ENCODE data around the gene DNM3.

The DNM3 gene

DNA sequence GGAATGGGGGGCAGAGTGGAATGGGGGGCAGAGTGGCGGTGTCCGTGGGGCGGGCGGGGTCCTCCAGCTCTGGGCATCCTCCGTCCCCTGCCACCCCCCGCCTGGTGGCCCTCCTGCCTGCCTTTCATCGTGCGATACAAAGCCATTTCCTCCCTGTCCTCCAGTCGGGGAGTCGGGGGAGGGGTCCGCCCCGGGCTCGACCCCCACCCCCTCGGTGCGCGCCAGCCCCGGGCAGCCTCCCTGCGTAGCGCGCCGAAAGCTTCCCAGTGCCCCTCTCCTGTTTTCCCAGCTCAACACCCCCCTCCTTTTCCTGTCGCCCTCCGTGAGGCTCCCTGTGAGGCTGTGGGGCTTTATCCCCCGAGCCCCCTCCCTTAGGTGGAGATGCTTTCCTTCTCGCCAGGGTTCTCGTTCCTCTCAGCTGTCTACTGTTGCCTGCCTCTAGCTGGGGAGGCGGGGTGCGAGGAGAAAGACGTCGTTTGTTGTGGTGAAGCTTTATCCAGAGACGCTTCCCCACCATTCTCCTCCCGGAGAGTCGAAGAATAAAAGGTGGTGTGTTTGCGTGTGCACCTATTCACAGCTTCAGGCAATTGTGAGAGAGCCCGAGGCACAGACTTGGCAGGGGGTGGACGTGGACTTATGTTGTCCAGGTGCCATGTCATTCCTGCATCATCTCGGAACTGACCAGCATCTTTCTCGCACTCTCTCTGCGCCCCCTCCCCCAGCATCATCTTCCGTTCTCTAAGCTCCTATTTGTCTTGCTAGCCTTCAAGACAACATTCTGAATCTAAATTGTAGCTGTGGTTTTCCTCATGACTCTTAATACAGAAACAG is 848 bp downstream of the DNM3 start:
- Mint-ChIP-seq H3K4me3 (peak overlapping the region; percentile 90), H3K4me1 (peaks cover 16% of the 10 kb centered on the region), H3K9me3 (peaks cover 3% of the 10 kb centered on the region), H3K36me3 (ENCODE audit: low read depth) (no peaks in the 10 kb centered on the region), H3K27ac (no peak overlapping the region), H3K27me3 (ENCODE audit: low read depth, poor library complexity) (peaks cover 55% of the 10 kb centered on the region)
- TF ChIP-seq, protein P1, sequence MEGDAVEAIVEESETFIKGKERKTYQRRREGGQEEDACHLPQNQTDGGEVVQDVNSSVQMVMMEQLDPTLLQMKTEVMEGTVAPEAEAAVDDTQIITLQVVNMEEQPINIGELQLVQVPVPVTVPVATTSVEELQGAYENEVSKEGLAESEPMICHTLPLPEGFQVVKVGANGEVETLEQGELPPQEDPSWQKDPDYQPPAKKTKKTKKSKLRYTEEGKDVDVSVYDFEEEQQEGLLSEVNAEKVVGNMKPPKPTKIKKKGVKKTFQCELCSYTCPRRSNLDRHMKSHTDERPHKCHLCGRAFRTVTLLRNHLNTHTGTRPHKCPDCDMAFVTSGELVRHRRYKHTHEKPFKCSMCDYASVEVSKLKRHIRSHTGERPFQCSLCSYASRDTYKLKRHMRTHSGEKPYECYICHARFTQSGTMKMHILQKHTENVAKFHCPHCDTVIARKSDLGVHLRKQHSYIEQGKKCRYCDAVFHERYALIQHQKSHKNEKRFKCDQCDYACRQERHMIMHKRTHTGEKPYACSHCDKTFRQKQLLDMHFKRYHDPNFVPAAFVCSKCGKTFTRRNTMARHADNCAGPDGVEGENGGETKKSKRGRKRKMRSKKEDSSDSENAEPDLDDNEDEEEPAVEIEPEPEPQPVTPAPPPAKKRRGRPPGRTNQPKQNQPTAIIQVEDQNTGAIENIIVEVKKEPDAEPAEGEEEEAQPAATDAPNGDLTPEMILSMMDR (IDR thresholded peaks at IDR 0.05) = no peak
- DNase-seq = peak; percentile 32

DNA sequence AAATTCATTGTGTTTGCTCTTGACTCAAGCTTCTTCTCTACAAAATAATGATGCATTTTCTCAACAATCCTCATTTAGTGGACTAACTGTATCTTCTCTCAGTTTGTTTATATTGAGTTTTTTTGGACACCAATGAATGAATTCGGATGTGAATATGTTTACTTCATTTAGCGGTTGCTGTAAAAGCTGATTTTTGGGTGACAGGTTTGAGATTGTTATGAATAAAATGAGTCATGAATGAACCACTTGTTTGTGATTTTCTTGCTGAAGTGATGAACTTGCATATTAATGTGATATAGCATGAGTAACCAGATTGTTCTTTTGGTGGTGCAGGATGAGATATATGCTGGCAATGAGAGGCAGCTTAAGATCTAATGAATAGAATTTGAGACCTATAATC is 3.1 kb downstream of the DNM3 start:
- DNase-seq = no peak
- Mint-ChIP-seq H3K36me3 (ENCODE audit: low read depth) (no peaks in the 10 kb centered on the region), H3K4me3 (no peak overlapping the region), H3K4me1 (peaks cover 16% of the 10 kb centered on the region), H3K27me3 (ENCODE audit: low read depth, poor library complexity) (peaks cover 46% of the 10 kb centered on the region), H3K27ac (no peak overlapping the region), H3K9me3 (peaks cover 3% of the 10 kb centered on the region)
- TF ChIP-seq, protein P1 (IDR thresholded peaks at IDR 0.05) = no peak

DNA sequence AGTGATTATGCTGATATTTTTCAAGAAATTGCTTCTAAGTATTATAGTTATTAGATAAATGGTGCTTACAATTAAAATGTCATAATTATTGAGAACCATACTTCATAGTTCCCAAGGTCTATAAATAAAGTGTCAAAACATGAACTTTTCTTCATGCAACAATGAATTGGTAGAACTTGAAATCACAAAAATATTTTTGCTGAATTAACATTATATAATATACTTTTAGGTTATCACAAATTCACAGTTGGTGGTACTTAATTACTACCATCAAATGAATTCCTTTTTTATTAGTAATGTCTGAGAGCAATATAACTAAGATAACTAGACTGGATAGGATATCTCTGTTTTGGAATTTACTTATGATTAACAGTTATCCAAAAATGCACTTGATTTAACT is 4.7 kb downstream of the DNM3 start:
- no peaks in the 10 kb centered on the region for H3K9me3 Mint-ChIP-seq
- peaks cover 9% of the 10 kb centered on the region for H3K4me1 Mint-ChIP-seq
- TF ChIP-seq, protein P1 (IDR thresholded peaks at IDR 0.05) = no peak
- H3K4me3 Mint-ChIP-seq = no peak overlapping the region
- H3K27ac Mint-ChIP-seq = no peak overlapping the region
- H3K27me3 Mint-ChIP-seq (ENCODE audit: low read depth, poor library complexity) = peaks cover 34% of the 10 kb centered on the region
- no peaks in the 10 kb centered on the region for H3K36me3 Mint-ChIP-seq (ENCODE audit: low read depth)
- no peak for DNase-seq

DNA sequence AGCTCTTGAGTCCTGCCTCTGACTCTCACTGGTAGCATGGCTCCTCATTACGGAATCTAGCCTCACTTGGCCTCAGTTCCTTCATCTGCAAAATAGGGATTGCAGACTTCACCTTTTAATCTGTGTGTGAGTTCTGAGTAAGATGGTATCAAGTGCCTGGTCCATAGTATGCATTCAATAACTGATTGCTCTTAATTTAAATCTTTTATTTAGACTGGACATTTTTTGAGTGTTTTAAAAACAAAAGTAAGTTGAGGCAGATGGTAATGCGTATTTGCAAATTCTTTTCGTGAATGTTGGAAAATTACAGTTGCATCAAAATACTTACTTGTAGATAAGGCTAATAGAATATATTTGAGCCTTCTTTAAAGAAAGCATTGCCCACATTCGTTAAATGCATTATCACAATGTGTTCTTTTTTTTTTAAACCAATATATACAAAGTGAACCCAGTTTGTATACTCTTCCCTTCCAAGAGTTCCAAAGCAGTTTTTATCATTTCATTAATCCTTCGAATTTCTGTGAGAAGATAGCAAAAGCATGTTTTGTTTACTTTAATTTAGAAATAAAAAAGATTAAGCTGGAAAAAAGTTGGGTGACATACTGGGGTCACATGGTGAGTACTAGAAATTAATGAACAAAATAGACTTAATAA is 8.1 kb downstream of the DNM3 start:
- Mint-ChIP-seq H3K36me3 (ENCODE audit: low read depth) (no peaks in the 10 kb centered on the region), H3K9me3 (no peaks in the 10 kb centered on the region), H3K4me3 (no peak overlapping the region), H3K27me3 (ENCODE audit: low read depth, poor library complexity) (peaks cover 6% of the 10 kb centered on the region), H3K4me1 (no peaks in the 10 kb centered on the region), H3K27ac (no peak overlapping the region)
- TF ChIP-seq, protein P1 (IDR thresholded peaks at IDR 0.05) = no peak
- DNase-seq = no peak

DNA sequence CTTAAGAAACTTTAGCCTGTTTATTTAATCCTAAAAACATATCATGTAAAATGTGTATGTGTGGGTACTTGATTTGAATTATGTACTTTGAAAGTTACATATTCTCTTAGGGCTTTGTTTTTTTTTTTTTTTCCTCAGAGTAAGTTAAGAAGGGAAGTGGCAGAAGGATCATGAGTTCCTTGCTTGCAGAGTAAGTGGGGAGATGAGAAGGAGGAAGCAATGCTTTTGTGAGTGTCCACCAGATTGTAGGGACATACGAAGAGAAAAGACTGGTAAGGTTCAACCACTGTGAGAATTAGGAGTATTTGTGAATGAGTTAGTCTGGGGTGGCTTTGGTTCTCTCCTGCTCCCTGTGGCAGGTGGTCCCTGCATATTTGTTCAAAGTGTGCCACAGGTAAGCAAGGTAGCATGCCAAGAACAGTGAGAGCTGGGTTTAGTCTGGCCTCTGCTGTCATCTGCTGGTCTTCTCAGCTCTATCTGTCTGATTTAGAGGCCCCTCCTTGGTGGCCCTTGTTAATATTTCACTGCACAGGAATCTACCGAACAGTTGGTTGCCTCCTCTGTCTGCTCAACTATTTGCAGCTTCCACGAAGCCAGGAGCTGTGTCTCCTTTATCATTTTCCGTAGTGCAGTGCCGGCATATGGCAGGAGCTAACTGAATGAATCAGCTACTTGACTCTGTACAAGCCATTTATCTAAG is 9.5 kb downstream of the DNM3 start:
- Mint-ChIP-seq H3K9me3 (peaks cover 3% of the 10 kb centered on the region), H3K27me3 (ENCODE audit: low read depth, poor library complexity) (peaks cover 3% of the 10 kb centered on the region), H3K36me3 (ENCODE audit: low read depth) (no peaks in the 10 kb centered on the region), H3K4me1 (no peaks in the 10 kb centered on the region), H3K4me3 (no peak overlapping the region), H3K27ac (no peak overlapping the region)
- DNase-seq = no peak
- TF ChIP-seq, protein P1 (IDR thresholded peaks at IDR 0.05) = no peak
